ENCODE measurements around the gene MZF1. TPM values are rescaled to one million over a fixed set of nuclear protein-coding genes. Genes with fewer than 3 reads are reported as not detected.

The MZF1 gene
- total RNA-seq, 4 donors from 2014 or later, result 6.8 to 21.5 (median 15.1) TPM

DNA sequence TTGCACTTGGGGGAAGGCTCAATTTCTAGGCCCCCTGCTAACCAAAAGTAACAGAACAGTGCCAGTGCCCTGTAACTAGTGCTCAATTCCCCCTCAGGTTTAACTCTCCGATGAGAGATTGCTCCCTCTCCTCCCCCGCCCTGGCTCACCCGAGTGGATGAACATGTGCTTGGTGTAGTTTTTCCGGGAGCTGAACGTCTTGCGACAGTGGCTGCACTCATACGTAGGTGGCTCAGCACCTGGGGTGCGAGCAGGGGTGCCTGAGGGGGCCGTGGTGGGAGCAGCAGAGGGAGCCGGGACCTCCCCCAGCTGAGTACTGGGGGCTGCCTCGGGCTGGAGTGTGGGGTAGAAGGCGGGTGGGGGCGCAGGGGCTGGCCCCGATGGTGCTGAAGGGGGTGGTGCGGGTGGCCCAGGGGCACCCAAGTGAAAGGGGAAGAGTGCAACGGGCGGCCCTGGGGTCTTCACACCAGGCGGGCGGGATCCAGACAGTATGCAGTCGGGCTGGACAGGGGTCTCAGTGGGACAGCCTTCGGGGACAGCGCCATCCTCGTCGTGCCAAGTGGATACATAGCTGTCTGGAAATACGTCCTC is 56.8 kb downstream of the MZF1 start:
- TF ChIP-seq, protein P1, sequence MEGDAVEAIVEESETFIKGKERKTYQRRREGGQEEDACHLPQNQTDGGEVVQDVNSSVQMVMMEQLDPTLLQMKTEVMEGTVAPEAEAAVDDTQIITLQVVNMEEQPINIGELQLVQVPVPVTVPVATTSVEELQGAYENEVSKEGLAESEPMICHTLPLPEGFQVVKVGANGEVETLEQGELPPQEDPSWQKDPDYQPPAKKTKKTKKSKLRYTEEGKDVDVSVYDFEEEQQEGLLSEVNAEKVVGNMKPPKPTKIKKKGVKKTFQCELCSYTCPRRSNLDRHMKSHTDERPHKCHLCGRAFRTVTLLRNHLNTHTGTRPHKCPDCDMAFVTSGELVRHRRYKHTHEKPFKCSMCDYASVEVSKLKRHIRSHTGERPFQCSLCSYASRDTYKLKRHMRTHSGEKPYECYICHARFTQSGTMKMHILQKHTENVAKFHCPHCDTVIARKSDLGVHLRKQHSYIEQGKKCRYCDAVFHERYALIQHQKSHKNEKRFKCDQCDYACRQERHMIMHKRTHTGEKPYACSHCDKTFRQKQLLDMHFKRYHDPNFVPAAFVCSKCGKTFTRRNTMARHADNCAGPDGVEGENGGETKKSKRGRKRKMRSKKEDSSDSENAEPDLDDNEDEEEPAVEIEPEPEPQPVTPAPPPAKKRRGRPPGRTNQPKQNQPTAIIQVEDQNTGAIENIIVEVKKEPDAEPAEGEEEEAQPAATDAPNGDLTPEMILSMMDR (IDR thresholded peaks at IDR 0.05 in 4 of 5, conservative IDR thresholded peaks at IDR 0.05 in 1 of 5), result no peak
- TF ChIP-seq POLR2A (IDR thresholded peaks at IDR 0.05), result no peak
- DNase-seq (no peak), ATAC-seq (no peak)
- in situ Hi-C loops (cut with MboI; ENCODE audit: low sequenced_read_pairs in 4 of 4) (no loop called here), intact Hi-C loops (cut with DNase I; ENCODE audit: low total_unique reads) (no loop called here)
- H3K4me1 ChIP-seq, result peaks cover 34 to 40% of the 10 kb centered on the region in 2 donors
- H3K36me3 ChIP-seq, result peaks cover 0 to 15% of the 10 kb centered on the region in 2 donors
- peak overlapping the region in 2 of 4 donors; percentile 33 to 36 for H3K27ac ChIP-seq
- no peaks in the 10 kb centered on the region for H3K9me3 ChIP-seq
- no peak overlapping the region for H3K4me3 ChIP-seq
- H3K27me3 ChIP-seq, result no peaks in the 10 kb centered on the region

GRCh38 chr19:58515259-58515658 is 57.9 kb downstream of the MZF1 start:
- DNase-seq (no peak), ATAC-seq (no peak)
- Histone ChIP-seq H3K4me3 (no peak overlapping the region), H3K27ac (peak overlapping the region in 2 of 4 donors; percentile 16 to 69), H3K27me3 (no peaks in the 10 kb centered on the region), H3K9me3 (no peaks in the 10 kb centered on the region), H3K4me1 (peaks cover 30 to 35% of the 10 kb centered on the region in 2 donors), H3K36me3 (peaks cover 0 to 15% of the 10 kb centered on the region in 2 donors)
- in situ Hi-C loops (cut with MboI; ENCODE audit: low sequenced_read_pairs in 4 of 4), result no loop called here
- intact Hi-C loops (cut with DNase I; ENCODE audit: low total_unique reads), result no loop called here
- TF ChIP-seq POLR2A (IDR thresholded peaks at IDR 0.05), result no peak
- TF ChIP-seq, protein P1 (IDR thresholded peaks at IDR 0.05 in 4 of 5, conservative IDR thresholded peaks at IDR 0.05 in 1 of 5), result no peak

- in situ Hi-C loops (cut with MboI; ENCODE audit: low sequenced_read_pairs in 4 of 4) (no loop called here), intact Hi-C loops (cut with DNase I; ENCODE audit: low total_unique reads) (no loop called here)
- Histone ChIP-seq H3K27ac (peak overlapping the region; percentile 65 to 69 (median 66)), H3K27me3 (no peaks in the 10 kb centered on the region), H3K4me3 (peak overlapping the region in 3 of 4 donors; percentile 24 to 54 (median 42)), H3K36me3 (peaks cover 0 to 15% of the 10 kb centered on the region in 2 donors), H3K9me3 (no peaks in the 10 kb centered on the region), H3K4me1 (peaks cover 29 to 35% of the 10 kb centered on the region in 2 donors)
- no peak for DNase-seq
- TF ChIP-seq POLR2A (IDR thresholded peaks at IDR 0.05), result no peak
- TF ChIP-seq, protein P1 (IDR thresholded peaks at IDR 0.05 in 4 of 5, conservative IDR thresholded peaks at IDR 0.05 in 1 of 5), result no peak
- no peak for ATAC-seq
Measured at GRCh38 chr19:58514564-58515022, 58.5 kb downstream of the MZF1 start.

DNA sequence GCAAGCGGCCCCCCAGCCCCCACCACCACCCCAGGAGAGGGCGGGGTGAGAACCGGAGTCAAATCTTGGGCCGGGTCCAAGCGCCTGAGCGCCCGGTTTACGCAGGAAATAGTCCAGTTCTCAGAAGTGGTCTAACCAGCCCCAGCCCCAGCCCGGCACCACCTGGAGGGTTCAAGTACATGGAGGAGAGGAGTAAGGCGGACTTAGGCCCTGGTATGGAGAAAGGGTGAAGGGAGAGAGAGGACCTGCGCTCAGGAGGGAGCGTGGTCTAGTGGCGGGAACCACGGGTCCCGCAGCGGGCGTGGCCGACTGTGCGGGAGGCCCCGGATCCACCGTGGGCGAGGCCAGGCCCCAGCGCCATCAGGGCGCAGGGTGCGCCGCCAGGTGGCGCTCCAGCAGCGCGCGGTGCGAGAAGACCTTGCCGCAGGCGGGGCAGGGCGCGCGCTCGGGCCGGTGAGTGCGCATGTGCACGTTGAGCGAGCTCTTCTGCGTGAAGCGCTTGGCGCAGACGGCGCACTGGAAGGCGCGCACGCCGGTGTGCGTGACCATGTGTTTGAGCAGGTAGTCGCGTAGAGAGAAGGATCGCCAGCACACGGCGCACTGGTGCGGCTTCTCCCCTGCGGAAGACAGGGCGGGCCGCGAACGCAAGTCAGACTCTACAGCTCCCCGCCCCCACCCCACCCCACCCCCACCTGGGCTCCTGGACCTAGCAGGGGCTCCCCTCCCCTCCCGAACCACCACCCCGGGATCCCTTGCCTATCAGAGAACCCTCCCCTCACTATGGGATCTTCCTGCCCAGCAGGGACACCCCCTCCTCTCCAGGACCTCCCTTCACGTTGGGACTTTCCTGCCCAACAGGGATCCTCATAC is 59.2 kb downstream of the MZF1 start:
- TF ChIP-seq, protein P1 (IDR thresholded peaks at IDR 0.05 in 4 of 5, conservative IDR thresholded peaks at IDR 0.05 in 1 of 5), result peak; percentile 57 to 89 (median 77)
- no peak for TF ChIP-seq POLR2A (IDR thresholded peaks at IDR 0.05)
- peak overlapping the region; percentile 65 to 69 (median 66) for H3K27ac ChIP-seq
- H3K4me3 ChIP-seq, result peak overlapping the region; percentile 24 to 54 (median 40)
- intact Hi-C loops (cut with DNase I; ENCODE audit: low total_unique reads), result no loop called here
- no peaks in the 10 kb centered on the region for H3K27me3 ChIP-seq
- in situ Hi-C loops (cut with MboI; ENCODE audit: low sequenced_read_pairs in 4 of 4), result no loop called here
- peaks cover 29 to 33% of the 10 kb centered on the region in 2 donors for H3K4me1 ChIP-seq
- no peaks in the 10 kb centered on the region for H3K9me3 ChIP-seq
- ATAC-seq, result peak; percentile 71 to 81
- peak; percentile 50 to 71 for DNase-seq
- peaks cover 0 to 15% of the 10 kb centered on the region in 2 donors for H3K36me3 ChIP-seq

All from gastrocnemius medialis (tissue), 4 donors.